ENCODE measurements around the gene GLA.

DNA sequence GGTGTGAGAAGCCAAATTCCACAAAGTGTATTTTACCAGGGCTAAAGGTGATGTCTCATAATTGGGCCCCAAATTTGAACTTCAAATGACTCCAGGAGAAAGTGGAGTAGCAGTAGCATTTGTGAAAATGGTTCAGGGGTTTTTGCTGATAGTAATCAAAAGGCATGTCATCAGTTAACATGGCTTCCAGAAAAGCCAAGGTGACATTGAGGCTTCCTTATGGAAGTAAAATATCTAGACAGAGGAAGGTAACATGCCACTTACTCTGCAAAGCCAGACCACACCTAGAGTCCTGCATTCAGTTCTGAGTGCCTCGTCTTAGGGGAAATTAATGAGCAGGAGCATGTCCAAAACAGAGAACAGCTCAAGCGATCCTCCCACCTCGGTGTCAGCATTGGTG lies 19.1 kb downstream of the GLA start:
- TF ChIP-seq, protein P1, sequence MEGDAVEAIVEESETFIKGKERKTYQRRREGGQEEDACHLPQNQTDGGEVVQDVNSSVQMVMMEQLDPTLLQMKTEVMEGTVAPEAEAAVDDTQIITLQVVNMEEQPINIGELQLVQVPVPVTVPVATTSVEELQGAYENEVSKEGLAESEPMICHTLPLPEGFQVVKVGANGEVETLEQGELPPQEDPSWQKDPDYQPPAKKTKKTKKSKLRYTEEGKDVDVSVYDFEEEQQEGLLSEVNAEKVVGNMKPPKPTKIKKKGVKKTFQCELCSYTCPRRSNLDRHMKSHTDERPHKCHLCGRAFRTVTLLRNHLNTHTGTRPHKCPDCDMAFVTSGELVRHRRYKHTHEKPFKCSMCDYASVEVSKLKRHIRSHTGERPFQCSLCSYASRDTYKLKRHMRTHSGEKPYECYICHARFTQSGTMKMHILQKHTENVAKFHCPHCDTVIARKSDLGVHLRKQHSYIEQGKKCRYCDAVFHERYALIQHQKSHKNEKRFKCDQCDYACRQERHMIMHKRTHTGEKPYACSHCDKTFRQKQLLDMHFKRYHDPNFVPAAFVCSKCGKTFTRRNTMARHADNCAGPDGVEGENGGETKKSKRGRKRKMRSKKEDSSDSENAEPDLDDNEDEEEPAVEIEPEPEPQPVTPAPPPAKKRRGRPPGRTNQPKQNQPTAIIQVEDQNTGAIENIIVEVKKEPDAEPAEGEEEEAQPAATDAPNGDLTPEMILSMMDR (IDR thresholded peaks at IDR 0.05), result no peak
- no peak for TF ChIP-seq POLR2AphosphoS5 (IDR thresholded peaks at IDR 0.05; ENCODE audit: low read depth, low read length)
- TF ChIP-seq, protein P2, sequence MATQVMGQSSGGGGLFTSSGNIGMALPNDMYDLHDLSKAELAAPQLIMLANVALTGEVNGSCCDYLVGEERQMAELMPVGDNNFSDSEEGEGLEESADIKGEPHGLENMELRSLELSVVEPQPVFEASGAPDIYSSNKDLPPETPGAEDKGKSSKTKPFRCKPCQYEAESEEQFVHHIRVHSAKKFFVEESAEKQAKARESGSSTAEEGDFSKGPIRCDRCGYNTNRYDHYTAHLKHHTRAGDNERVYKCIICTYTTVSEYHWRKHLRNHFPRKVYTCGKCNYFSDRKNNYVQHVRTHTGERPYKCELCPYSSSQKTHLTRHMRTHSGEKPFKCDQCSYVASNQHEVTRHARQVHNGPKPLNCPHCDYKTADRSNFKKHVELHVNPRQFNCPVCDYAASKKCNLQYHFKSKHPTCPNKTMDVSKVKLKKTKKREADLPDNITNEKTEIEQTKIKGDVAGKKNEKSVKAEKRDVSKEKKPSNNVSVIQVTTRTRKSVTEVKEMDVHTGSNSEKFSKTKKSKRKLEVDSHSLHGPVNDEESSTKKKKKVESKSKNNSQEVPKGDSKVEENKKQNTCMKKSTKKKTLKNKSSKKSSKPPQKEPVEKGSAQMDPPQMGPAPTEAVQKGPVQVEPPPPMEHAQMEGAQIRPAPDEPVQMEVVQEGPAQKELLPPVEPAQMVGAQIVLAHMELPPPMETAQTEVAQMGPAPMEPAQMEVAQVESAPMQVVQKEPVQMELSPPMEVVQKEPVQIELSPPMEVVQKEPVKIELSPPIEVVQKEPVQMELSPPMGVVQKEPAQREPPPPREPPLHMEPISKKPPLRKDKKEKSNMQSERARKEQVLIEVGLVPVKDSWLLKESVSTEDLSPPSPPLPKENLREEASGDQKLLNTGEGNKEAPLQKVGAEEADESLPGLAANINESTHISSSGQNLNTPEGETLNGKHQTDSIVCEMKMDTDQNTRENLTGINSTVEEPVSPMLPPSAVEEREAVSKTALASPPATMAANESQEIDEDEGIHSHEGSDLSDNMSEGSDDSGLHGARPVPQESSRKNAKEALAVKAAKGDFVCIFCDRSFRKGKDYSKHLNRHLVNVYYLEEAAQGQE (IDR thresholded peaks at IDR 0.05; ENCODE audit: insufficient read depth in 1 of 2, low read depth in 2 of 2, low read length in 1 of 2), result no peak
- no peak for TF ChIP-seq TCF7L2 (IDR thresholded peaks at IDR 0.05; ENCODE audit: low read depth, low read length)

Data from Panc1 (cell line).